Left lung (tissue), 10 donors: ENCODE data around the gene PLAGL1. TPM values are rescaled to one million over a fixed set of nuclear protein-coding genes. Genes with fewer than 3 reads are reported as not detected.

Source experiments
- ATAC-seq: fragments of 200-7000 bp; cut with Tn5 transposase; one replicate; pipeline ENCODE4 v1.9.1; 2020; ENCODE audit warnings: moderate library complexity
- DNase-seq, 4 donors: peaks; one replicate each; pipeline ENCODE4 v3.0.0-alpha.2; 2013 to 2020
- H3K27ac ChIP-seq, 2 donors: fragments of 200-600 bp; sonication (generic) in 1 of 2; one replicate each; pipeline versions ENCODE4 v1.5.0 to v1.8.0; 2020 to 2021
- H3K27me3 ChIP-seq, 2 donors: fragments of 200-600 bp; sonication (generic) in 1 of 2; one replicate each; pipeline versions ENCODE4 v1.5.0 to v1.8.0; 2020 to 2021
- H3K36me3 ChIP-seq, 2 donors: fragments of 200-600 bp; sonication (generic) in 1 of 2; one replicate each; pipeline versions ENCODE4 v1.5.0 to v1.8.0; 2020 to 2021
- H3K4me1 ChIP-seq, 2 donors: fragments of 200-600 bp; one replicate each; pipeline ENCODE4 v1.8.0; 2021
- H3K4me3 ChIP-seq, 2 donors: fragments of 200-600 bp; sonication (generic) in 1 of 2; one replicate each; pipeline versions ENCODE4 v1.5.0 to v1.8.0; 2020 to 2021; ENCODE audit warnings: mild to moderate bottlenecking in 1 of 2
- H3K9me3 ChIP-seq, 2 donors: fragments of 200-600 bp; sonication (generic) in 1 of 2; one replicate each; pipeline versions ENCODE4 v1.5.0 to v1.8.0; 2020 to 2021
- intact Hi-C, 2 donors: fragments of 100-400 bp; cut with DNase I; formaldehyde crosslinking; loops; one replicate each; pipeline versions ENCODE4 v1.11.2 to v1.14.2; 2022
- polyA plus RNA-seq, 6 donors: library from polyadenylated mRNA; unstranded; fragments of 120-200 nt; gene quantifications; one replicate each; pipeline ENCODE4 v1.2.1, GENCODE V29; 2013; ENCODE audit not compliant: insufficient read length in 6 of 6
- total RNA-seq, 2 donors: library from RNA; stranded (reverse); fragmentation: NEBNext Ultra II Directional; extraction: Animal tissue kit (Norgen Biotek cat#: 25700); gene quantifications; one replicate each; pipeline ENCODE4 v1.2.1, GENCODE V29; 2021
- TF ChIP-seq, protein P1 (sequence below), 2 donors: fragments of 200-600 bp; sonication (generic) in 1 of 2; IDR thresholded peaks; one replicate each; pipeline versions ENCODE4 v1.5.0 to v1.8.0; 2021; ENCODE audit warnings: antibody characterized with exemption in 2 of 2
- donor health status: DM: no; HTN: yes; CAD: no.
- donor health status: DM: no; HTN: no; CAD: no.

Gene PLAGL1
- total and polyA plus RNA-seq, 8 donors: 38.5 to 166 (median 137) TPM

- H3K4me1 ChIP-seq: peaks cover 0 to 48% of the 10 kb centered on the region in 2 donors
- no peak overlapping the region for H3K27ac ChIP-seq
- H3K9me3 ChIP-seq: no peaks in the 10 kb centered on the region
- TF ChIP-seq, protein P1, sequence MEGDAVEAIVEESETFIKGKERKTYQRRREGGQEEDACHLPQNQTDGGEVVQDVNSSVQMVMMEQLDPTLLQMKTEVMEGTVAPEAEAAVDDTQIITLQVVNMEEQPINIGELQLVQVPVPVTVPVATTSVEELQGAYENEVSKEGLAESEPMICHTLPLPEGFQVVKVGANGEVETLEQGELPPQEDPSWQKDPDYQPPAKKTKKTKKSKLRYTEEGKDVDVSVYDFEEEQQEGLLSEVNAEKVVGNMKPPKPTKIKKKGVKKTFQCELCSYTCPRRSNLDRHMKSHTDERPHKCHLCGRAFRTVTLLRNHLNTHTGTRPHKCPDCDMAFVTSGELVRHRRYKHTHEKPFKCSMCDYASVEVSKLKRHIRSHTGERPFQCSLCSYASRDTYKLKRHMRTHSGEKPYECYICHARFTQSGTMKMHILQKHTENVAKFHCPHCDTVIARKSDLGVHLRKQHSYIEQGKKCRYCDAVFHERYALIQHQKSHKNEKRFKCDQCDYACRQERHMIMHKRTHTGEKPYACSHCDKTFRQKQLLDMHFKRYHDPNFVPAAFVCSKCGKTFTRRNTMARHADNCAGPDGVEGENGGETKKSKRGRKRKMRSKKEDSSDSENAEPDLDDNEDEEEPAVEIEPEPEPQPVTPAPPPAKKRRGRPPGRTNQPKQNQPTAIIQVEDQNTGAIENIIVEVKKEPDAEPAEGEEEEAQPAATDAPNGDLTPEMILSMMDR (IDR thresholded peaks at IDR 0.05): no peak
- no peaks in the 10 kb centered on the region for H3K36me3 ChIP-seq
- intact Hi-C loops: no loop called here
- no peak overlapping the region for H3K4me3 ChIP-seq
- ATAC-seq (no peak), DNase-seq (peak in 1 of 4 donors; percentile 72)
- no peaks in the 10 kb centered on the region for H3K27me3 ChIP-seq
These were observed 43.4 kb downstream of the PLAGL1 start for GRCh38 chr6:143964674-143965081.

- TF ChIP-seq, protein P1 (IDR thresholded peaks at IDR 0.05): no peak
- no peaks in the 10 kb centered on the region for H3K9me3 ChIP-seq
- H3K36me3 ChIP-seq: peaks cover 0 to 4% of the 10 kb centered on the region in 2 donors
- intact Hi-C loops: no loop called here
- H3K27ac ChIP-seq: peak overlapping the region in 1 of 2 donors; percentile 4
- ATAC-seq: no peak
- DNase-seq: no peak
- H3K4me3 ChIP-seq: no peak overlapping the region
- peaks cover 0 to 40% of the 10 kb centered on the region in 2 donors for H3K4me1 ChIP-seq
- H3K27me3 ChIP-seq: no peaks in the 10 kb centered on the region
These were observed 44.7 kb downstream of the PLAGL1 start for GRCh38 chr6:143963158-143963919.

- H3K9me3 ChIP-seq: no peaks in the 10 kb centered on the region
- H3K4me1 ChIP-seq: peaks cover 0 to 30% of the 10 kb centered on the region in 2 donors
- no peaks in the 10 kb centered on the region for H3K27me3 ChIP-seq
- H3K36me3 ChIP-seq: peaks cover 0 to 4% of the 10 kb centered on the region in 2 donors
- H3K27ac ChIP-seq: no peak overlapping the region
- ATAC-seq (peak; percentile 70), DNase-seq (peak in 2 of 4 donors; percentile 64 to 88)
- intact Hi-C loops: no loop called here
- no peak overlapping the region for H3K4me3 ChIP-seq
- TF ChIP-seq, protein P1 (IDR thresholded peaks at IDR 0.05): peak; percentile 12 to 27
These were observed 45.9 kb downstream of the PLAGL1 start for GRCh38 chr6:143961886-143962878.

DNA sequence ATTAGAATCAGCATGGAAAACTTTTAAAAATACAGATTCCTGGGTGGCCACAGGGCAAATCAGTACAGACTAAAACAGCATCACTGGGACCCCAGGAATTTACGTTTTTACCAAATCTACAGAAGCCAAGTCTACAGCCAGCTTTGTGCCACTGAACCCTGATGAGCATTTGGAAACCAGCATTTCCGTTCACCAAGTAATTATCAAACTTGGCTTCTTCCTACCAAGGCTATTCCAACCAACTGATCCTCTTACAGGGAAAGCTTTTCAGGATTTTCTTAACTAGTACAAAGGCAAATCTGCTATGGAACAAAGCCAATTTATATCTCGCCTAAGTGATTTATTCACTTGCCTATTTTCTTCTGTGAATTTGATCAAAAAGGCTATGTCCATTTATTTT lies 47.0 kb downstream of the PLAGL1 start:
- Histone ChIP-seq H3K9me3 (no peaks in the 10 kb centered on the region), H3K27ac (no peak overlapping the region), H3K4me3 (no peak overlapping the region), H3K36me3 (peaks cover 0 to 4% of the 10 kb centered on the region in 2 donors), H3K4me1 (peaks cover 0 to 21% of the 10 kb centered on the region in 2 donors), H3K27me3 (no peaks in the 10 kb centered on the region)
- intact Hi-C loops: no loop called here
- ATAC-seq (no peak), DNase-seq (no peak)
- TF ChIP-seq, protein P1 (IDR thresholded peaks at IDR 0.05): no peak

GRCh38 chr6:143959927-143960326 lies 48.1 kb downstream of the PLAGL1 start:
- no peak overlapping the region for H3K27ac ChIP-seq
- H3K9me3 ChIP-seq: no peaks in the 10 kb centered on the region
- H3K36me3 ChIP-seq: peaks cover 0 to 4% of the 10 kb centered on the region in 2 donors
- H3K4me1 ChIP-seq: peaks cover 0 to 12% of the 10 kb centered on the region in 2 donors
- DNase-seq: no peak
- TF ChIP-seq, protein P1 (IDR thresholded peaks at IDR 0.05): no peak
- H3K27me3 ChIP-seq: no peaks in the 10 kb centered on the region
- intact Hi-C loops: no loop called here
- no peak for ATAC-seq
- no peak overlapping the region for H3K4me3 ChIP-seq
